ENCODE measurements around the gene RNF220. TPM values are rescaled to one million over a fixed set of nuclear protein-coding genes. Genes with fewer than 3 reads are reported as not detected.

Gene RNF220
- total and polyA plus RNA-seq, 2 donors (not counting 3 experiments of a cell fraction or from before 2014, with no cell fraction given): 62.7 to 66.6 TPM

DNA sequence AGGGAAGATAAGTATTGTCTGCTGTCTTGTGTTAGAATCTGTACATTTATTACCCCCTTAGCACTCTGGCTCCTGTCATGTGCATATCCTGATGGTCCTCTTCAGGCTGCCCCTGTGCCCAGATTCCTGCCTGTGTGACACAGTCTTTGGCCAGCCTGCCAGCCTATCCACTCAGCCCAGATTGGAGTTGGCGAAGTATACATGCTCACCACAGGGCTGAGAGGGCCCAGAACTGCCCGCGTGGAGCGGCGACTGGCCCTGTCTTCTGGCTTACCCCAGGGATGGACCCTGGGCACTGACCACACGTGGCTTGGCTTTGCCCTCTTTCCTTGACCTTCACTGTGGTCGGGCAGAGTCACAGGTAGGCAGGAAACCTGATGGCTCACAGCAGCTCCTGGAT lies 11.4 kb downstream of the RNF220 start:
- Histone ChIP-seq H3K9ac (replicated peaks; ENCODE audit: extremely low read depth, insufficient read depth, low read length) (no peak overlapping the region), H3K4me1 (ENCODE audit: control insufficient read depth, extremely low read depth, insufficient read depth, low read length) (peaks cover 3% of the 10 kb centered on the region), H4K20me1 (replicated peaks; ENCODE audit: control insufficient read depth, extremely low read depth, insufficient read depth, low read length) (no peaks in the 10 kb centered on the region), H3K4me2 (ENCODE audit: insufficient read depth, low read length) (no peak overlapping the region), H3K27ac (ENCODE audit: insufficient read depth, low read depth, low read length) (no peak overlapping the region), H3K4me3 (replicated peaks in 1 of 3; ENCODE audit: insufficient read depth in 1 of 3, low read depth in 1 of 3, low read length in 3 of 3) (no peak overlapping the region), H3K27me3 (ENCODE audit: control insufficient read depth in 2 of 2, insufficient read depth in 2 of 2, low read length in 2 of 2) (peaks cover 69 to 83% of the 10 kb centered on the region in 2 experiments), H3K9me3 (replicated peaks; ENCODE audit: control insufficient read depth, insufficient read depth, low read length) (no peaks in the 10 kb centered on the region), H3K36me3 (ENCODE audit: control insufficient read depth in 2 of 2, extremely low read depth in 1 of 2, insufficient read depth in 2 of 2, low read length in 2 of 2) (no peaks in the 10 kb centered on the region), H3K79me2 (ENCODE audit: control insufficient read depth, insufficient read depth, low read length) (no peaks in the 10 kb centered on the region), H3K9me1 (replicated peaks; ENCODE audit: control insufficient read depth, extremely low read depth, insufficient read depth, low read length) (no peaks in the 10 kb centered on the region), H2AFZ (ENCODE audit: low read depth, low read length) (no peak overlapping the region)
- no TSS peak for BruUV-seq (replicated peaks)
- intact Hi-C loops (cut with micrococcal nuclease) (no loop called here), dilution Hi-C loops (cut with MboI; ENCODE audit: extremely low pct_ligation_motif_present, low sequenced_read_pairs) (no loop called here)
- ChIA-PET POLR2A (no interaction called here), CTCF (no interaction called here)
- FAIRE-seq (no peak), DNase-seq (ENCODE audit: low read depth, low spot score) (no peak)
- TF ChIP-seq GATA2 (IDR thresholded peaks at IDR 0.05; ENCODE audit: insufficient read depth, insufficient read length, low read depth, low read length) (no peak), JUN (IDR thresholded peaks at IDR 0.05; ENCODE audit: borderline replicate concordance, insufficient read depth, insufficient read length, low read depth) (no peak), POLR2A (IDR thresholded peaks at IDR 0.05; ENCODE audit: low read depth, low read length) (no peak), MYC (IDR thresholded peaks at IDR 0.05; ENCODE audit: low read depth, low read length) (no peak), EZH2 (IDR thresholded peaks at IDR 0.05; ENCODE audit: borderline replicate concordance, low read depth, low read length, severe bottlenecking) (no peak), POLR2AphosphoS5 (IDR thresholded peaks at IDR 0.05; ENCODE audit: insufficient read depth, low read depth, low read length) (no peak), FOS (IDR thresholded peaks at IDR 0.05; ENCODE audit: borderline replicate concordance, insufficient read depth, low read length) (no peak)
- TF ChIP-seq, protein P1, sequence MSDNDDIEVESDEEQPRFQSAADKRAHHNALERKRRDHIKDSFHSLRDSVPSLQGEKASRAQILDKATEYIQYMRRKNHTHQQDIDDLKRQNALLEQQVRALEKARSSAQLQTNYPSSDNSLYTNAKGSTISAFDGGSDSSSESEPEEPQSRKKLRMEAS (IDR thresholded peaks at IDR 0.05; ENCODE audit: insufficient read depth, insufficient read length): no peak
- TF ChIP-seq, protein P2, sequence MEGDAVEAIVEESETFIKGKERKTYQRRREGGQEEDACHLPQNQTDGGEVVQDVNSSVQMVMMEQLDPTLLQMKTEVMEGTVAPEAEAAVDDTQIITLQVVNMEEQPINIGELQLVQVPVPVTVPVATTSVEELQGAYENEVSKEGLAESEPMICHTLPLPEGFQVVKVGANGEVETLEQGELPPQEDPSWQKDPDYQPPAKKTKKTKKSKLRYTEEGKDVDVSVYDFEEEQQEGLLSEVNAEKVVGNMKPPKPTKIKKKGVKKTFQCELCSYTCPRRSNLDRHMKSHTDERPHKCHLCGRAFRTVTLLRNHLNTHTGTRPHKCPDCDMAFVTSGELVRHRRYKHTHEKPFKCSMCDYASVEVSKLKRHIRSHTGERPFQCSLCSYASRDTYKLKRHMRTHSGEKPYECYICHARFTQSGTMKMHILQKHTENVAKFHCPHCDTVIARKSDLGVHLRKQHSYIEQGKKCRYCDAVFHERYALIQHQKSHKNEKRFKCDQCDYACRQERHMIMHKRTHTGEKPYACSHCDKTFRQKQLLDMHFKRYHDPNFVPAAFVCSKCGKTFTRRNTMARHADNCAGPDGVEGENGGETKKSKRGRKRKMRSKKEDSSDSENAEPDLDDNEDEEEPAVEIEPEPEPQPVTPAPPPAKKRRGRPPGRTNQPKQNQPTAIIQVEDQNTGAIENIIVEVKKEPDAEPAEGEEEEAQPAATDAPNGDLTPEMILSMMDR (IDR thresholded peaks at IDR 0.05; ENCODE audit: extremely low read depth in 1 of 2, insufficient read depth in 1 of 2, low read depth in 1 of 2, low read length in 2 of 2): no peak
